ENCODE measurements around the gene EHMT2.

The EHMT2 gene

GRCh38 chr6:31927242-31927862 lies 29.9 kb upstream of the EHMT2 start, which contains the start of gene C2:
Gene C2, plus strand, starts transcription at chr6:31927717. Its CDS starts 36 bp downstream, at chr6:31927753.
- no peak within 1 kb of the TSS for H3K27ac ChIP-seq
- TF ChIP-seq CTCF (conservative IDR thresholded peaks at IDR 0.05): no peak
- TF ChIP-seq ZFX (IDR thresholded peaks at IDR 0.05): no peak

GRCh38 chr6:31922942-31923341 lies 25.4 kb upstream of the EHMT2 start:
- TF ChIP-seq CTCF (conservative IDR thresholded peaks at IDR 0.05): no peak
- no peak for TF ChIP-seq ZFX (IDR thresholded peaks at IDR 0.05)
- no peak overlapping the region for H3K27ac ChIP-seq

GRCh38 chr6:31920811-31921210 lies 23.3 kb upstream of the EHMT2 start:
- H3K27ac ChIP-seq: peak overlapping the region; percentile 75
- TF ChIP-seq CTCF (conservative IDR thresholded peaks at IDR 0.05) (no peak), ZFX (IDR thresholded peaks at IDR 0.05) (no peak)

GRCh38 chr6:31919624-31920303 lies 22.3 kb upstream of the EHMT2 start:
- H3K27ac ChIP-seq: peak overlapping the region; percentile 75
- TF ChIP-seq CTCF (conservative IDR thresholded peaks at IDR 0.05): no peak
- TF ChIP-seq ZFX (IDR thresholded peaks at IDR 0.05): no peak

- H3K27ac ChIP-seq: 0 out of 2 replicates have a peak overlapping the region, but pooled peaks have one; percentile 0
- TF ChIP-seq CTCF (conservative IDR thresholded peaks at IDR 0.05) (no peak), ZFX (IDR thresholded peaks at IDR 0.05) (no peak)
Measured at GRCh38 chr6:31918069-31918720, 20.7 kb upstream of the EHMT2 start.

- H3K27ac ChIP-seq: no peak overlapping the region
- no peak for TF ChIP-seq CTCF (conservative IDR thresholded peaks at IDR 0.05)
- TF ChIP-seq ZFX (IDR thresholded peaks at IDR 0.05): no peak
Measured at GRCh38 chr6:31915756-31916155, 18.3 kb upstream of the EHMT2 start.

GRCh38 chr6:31915351-31915750 lies 17.9 kb upstream of the EHMT2 start:
- TF ChIP-seq ZFX (IDR thresholded peaks at IDR 0.05): no peak
- no peak; the same call in 1 of the 2 replicates for TF ChIP-seq CTCF (conservative IDR thresholded peaks at IDR 0.05)
- no peak overlapping the region for H3K27ac ChIP-seq

Data from C4-2B (cell line).